ENCODE measurements around the gene OLIG3. TPM values are rescaled to one million over a fixed set of nuclear protein-coding genes. Genes with fewer than 3 reads are reported as not detected.

OLIG3 gene
- total and polyA plus RNA-seq, 2 of the 8 experiments (the other 6 are each of a cell fraction or from before 2014, with no cell fraction given), result 0.60 to 1.3 TPM

DNA sequence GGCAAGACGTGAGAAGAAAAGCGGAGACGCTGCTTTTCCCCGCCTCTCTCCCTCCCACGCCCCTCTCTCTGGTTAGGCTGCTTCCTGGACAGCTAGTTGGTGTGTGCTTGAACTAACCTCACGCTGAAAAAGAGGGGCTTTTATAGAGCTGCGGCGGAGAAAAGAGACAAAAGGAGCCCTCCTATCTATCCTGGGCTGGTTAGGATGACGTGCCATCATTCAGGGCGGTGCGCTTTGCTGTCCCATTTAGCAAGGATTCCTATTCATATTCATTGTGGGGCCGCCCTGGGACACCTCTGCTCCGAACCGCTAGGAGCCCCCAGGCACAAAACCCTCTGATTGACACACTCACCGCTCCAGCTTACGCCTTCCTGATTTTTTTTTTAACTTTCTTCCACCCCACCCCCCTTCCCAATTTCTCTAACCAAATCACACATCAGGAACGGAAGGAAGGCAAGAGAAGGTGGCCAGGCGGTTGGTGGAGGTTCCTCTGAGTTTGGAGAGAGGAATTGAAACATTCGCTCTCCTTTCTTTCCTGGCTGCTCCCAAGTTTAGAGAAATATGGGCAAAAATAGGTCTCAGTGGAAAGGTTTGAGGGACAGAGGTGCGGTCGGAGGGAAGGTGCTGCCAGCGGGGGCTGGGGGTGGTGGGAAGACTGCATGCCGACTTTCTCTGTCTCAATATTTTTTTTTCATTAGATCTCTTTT lies at the start of gene OLIG3 (continued):
- TF ChIP-seq SIN3A (conservative IDR thresholded peaks at IDR 0.05 in 1 of 2, IDR thresholded peaks at IDR 0.05 in 1 of 2; ENCODE audit: low read depth in 1 of 2, low read length in 2 of 2), result 0 out of 4 replicates have a peak, but pooled peaks of 1 of the 2 experiments have one; percentile 41
- TF ChIP-seq, protein P1, sequence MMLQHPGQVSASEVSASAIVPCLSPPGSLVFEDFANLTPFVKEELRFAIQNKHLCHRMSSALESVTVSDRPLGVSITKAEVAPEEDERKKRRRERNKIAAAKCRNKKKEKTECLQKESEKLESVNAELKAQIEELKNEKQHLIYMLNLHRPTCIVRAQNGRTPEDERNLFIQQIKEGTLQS (IDR thresholded peaks at IDR 0.05; ENCODE audit: insufficient read depth, low read depth, low read length), result no peak
- 0 out of 2 replicates have a peak, but pooled peaks have one; percentile 22 for TF ChIP-seq EGR1 (IDR thresholded peaks at IDR 0.05; ENCODE audit: borderline replicate concordance, low read depth, low read length)
- no peak for TF ChIP-seq CTBP2 (IDR thresholded peaks at IDR 0.05; ENCODE audit: borderline replicate concordance, insufficient read depth, insufficient read length, low read length)
- peak; percentile 77 for TF ChIP-seq RNF2 (IDR thresholded peaks at IDR 0.05; ENCODE audit: borderline replicate concordance, low read depth, low read length, missing control alignments, poor library complexity, severe bottlenecking)
- TF ChIP-seq KDM5A (IDR thresholded peaks at IDR 0.05; ENCODE audit: low read length), result no peak
- TF ChIP-seq ZNF274 (IDR thresholded peaks at IDR 0.05; ENCODE audit: borderline replicate concordance, extremely low read depth, low read length), result no peak
- no peak for TF ChIP-seq SAP30 (IDR thresholded peaks at IDR 0.05; ENCODE audit: insufficient read depth, insufficient replicate concordance, low read length)
- TF ChIP-seq JUND (IDR thresholded peaks at IDR 0.05; ENCODE audit: low read length), result no peak
- peak; percentile 41; the same call in 1 of the 2 replicates for TF ChIP-seq TBP (IDR thresholded peaks at IDR 0.05; ENCODE audit: low read depth, low read length)
- TF ChIP-seq HDAC2 (IDR thresholded peaks at IDR 0.05; ENCODE audit: borderline replicate concordance in 1 of 2, low read depth in 2 of 2, low read length in 2 of 2), result no peak
